Erythroblast (primary cell): Measurements from ENCODE around the gene PMM1.

Experiments
- DNase-seq, 2 experiments: peaks; one replicate each; lab custom pipeline; 2025; lab: John Stamatoyannopoulos, UW
- GATA1 ChIP-seq: IDR thresholded peaks from 2 replicates; pipeline ENCODE4 v1.6.1; 2011; ENCODE audit warnings: low read depth, mild to moderate bottlenecking, control low read depth, low read length, moderate library complexity
- POLR2A ChIP-seq: IDR thresholded peaks from 2 replicates; pipeline ENCODE4 v1.6.1; 2011; ENCODE audit warnings: mild to moderate bottlenecking, low read length

PMM1 gene

GRCh38 chr22:41543854-41544670 is 45.6 kb downstream of the PMM1 start, which contains the start of gene POLR3H:
Gene POLR3H (minus strand): TSS chr22:41544470. CDS start chr22:41544101, 369 bp downstream.
- TF ChIP-seq POLR2A: peak; percentile 64
- TF ChIP-seq GATA1: no peak

DNA sequence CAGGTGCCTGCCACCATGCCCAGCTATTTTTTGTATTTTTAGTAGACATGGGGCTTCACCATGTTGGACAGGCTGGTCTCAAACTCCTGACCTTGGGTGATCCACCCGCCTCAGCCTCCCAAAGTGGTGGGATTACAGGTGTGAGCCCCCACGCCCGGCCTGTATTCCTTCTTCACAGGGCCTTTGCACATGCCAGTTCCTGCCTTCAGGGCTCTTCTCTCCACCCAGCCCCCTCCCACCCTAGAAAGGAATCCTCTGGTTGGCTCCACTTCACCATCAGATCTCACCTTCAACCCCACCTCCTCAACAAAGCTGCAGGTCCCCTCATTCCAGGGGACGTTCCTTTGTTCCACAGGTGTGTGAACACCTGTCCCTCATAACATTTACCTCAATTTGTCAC is 47.4 kb downstream of the PMM1 start:
- DNase-seq: no peak
- TF ChIP-seq GATA1: no peak
- no peak for TF ChIP-seq POLR2A

More at GRCh38 chr22:41543854-41544670, 45.6 kb downstream of the PMM1 start, which contains the start of gene POLR3H:
- peak; percentile 98 to 99 for DNase-seq

DNA sequence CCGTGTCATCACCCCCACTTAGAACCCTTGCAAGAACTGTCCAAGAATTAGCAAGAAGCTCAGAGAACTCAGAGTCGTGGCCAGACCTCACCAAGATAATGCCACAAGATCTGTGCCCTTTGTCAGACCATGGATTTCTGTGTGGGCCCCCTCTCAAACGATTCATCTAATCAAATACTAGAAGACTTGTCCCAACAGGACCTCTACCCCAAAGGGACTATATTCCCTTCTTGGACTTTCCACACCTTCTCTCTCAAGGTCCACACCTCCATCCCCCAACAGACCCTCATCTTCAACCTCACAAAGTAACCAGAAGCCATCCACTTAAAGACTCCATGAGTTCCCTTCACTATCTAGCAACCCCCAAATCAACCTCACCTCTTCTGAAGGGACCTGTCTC is 48.2 kb downstream of the PMM1 start:
- TF ChIP-seq GATA1: no peak
- no peak for TF ChIP-seq POLR2A
- DNase-seq: peak; percentile 37 to 47

- no peak for TF ChIP-seq GATA1
- no peak for TF ChIP-seq POLR2A
- no peak for DNase-seq
These were observed 49.3 kb downstream of the PMM1 start for GRCh38 chr22:41540365-41540764.

GRCh38 chr22:41540006-41540315 is 49.7 kb downstream of the PMM1 start:
- peak; percentile 85 to 93 for DNase-seq
- no peak for TF ChIP-seq GATA1
- TF ChIP-seq POLR2A: no peak

DNA sequence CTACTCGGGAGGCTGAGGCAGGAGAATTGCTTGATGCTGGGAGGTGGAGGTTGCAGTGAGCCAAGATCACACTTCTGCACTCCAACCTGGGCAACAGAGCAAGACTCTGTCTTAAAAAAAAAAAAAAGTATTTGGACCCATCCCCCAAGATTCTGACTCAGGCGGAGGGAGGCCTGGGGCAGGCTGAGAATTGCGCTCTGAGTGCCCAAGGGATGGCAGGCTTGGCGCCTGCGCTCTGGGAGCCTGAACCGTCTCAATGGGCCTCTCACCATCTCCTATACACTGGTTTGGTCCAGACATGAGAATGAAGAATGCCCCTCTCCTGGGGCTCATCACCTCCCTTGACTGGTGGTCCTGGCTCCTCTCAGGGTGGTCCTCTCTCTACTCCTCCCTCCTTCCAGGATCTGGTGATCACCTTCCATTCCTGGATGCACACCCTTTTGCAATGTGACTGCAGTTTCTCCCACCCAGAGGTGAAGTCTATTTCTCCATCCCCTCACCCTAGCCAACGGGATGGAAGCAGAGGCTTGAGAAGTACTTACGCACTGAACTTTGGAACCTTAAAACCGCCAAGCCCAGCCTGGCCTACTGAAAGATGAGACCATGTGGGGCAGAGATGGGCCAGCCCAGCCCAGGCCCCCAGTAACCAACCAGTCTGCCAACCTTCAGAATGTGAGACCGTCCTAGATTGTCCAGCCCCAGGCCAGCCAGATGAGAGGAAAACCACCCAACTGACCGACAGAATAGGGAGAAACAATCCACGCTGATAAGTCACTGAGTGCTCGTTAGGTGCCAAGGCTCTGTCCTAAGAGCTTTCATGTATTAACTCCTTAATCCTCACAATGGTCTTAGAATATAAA is 50.3 kb downstream of the PMM1 start:
- DNase-seq: no peak
- TF ChIP-seq GATA1 (no peak), POLR2A (no peak)

DNA sequence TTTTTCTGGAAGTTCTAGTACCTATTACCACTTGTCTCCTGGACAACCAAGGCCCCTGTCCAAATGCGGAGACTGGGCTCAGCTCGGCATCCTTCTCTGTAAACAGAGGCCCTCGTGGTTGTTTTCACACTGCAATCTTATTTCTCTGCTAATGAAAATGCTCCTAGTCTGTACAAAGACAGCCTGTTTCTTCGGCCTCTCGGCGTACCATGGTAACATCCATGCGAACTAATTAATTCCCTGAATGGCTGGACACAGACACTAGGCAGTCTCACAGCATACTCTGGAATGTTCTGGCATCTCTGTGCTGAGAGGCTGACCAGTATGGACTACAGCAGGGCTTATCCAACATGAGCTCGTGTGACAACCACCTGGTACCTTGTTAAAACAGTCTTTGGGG is 51.1 kb downstream of the PMM1 start:
- TF ChIP-seq GATA1: no peak
- TF ChIP-seq POLR2A: no peak
- DNase-seq: no peak

- TF ChIP-seq GATA1: no peak
- no peak for TF ChIP-seq POLR2A
These were observed 52.4 kb downstream of the PMM1 start for GRCh38 chr22:41537203-41537602.

GRCh38 chr22:41535244-41535643 is 54.4 kb downstream of the PMM1 start:
- DNase-seq: peak; percentile 27 to 31
- TF ChIP-seq GATA1 (no peak), POLR2A (no peak)

More at GRCh38 chr22:41537203-41537602, 52.4 kb downstream of the PMM1 start:
- DNase-seq: no peak

DNA sequence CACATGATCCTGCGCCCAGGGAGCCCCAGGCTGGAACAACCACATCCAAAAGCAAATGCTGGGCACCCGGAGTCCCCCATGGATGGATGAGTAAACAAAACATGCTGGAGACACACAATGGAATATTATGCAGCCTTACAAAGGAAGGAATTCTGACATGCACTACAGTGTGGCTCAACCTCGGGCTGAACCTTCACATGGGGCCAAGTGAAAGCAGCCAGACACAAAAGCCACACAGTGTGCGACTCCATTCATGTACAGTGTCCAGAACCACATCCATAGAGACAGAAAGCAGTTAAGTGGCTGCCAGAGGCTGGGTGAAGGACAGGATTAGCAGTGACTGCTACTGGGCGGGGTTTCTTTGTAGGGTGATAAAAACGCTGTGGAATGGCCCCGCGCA is 55.4 kb downstream of the PMM1 start:
- no peak for TF ChIP-seq GATA1
- no peak for TF ChIP-seq POLR2A
- peak in 1 of 2 experiments; percentile 14 for DNase-seq

GRCh38 chr22:41532908-41533825 is 56.5 kb downstream of the PMM1 start:
- peak; percentile 83 to 90 for DNase-seq
- no peak for TF ChIP-seq POLR2A
- no peak for TF ChIP-seq GATA1

DNA sequence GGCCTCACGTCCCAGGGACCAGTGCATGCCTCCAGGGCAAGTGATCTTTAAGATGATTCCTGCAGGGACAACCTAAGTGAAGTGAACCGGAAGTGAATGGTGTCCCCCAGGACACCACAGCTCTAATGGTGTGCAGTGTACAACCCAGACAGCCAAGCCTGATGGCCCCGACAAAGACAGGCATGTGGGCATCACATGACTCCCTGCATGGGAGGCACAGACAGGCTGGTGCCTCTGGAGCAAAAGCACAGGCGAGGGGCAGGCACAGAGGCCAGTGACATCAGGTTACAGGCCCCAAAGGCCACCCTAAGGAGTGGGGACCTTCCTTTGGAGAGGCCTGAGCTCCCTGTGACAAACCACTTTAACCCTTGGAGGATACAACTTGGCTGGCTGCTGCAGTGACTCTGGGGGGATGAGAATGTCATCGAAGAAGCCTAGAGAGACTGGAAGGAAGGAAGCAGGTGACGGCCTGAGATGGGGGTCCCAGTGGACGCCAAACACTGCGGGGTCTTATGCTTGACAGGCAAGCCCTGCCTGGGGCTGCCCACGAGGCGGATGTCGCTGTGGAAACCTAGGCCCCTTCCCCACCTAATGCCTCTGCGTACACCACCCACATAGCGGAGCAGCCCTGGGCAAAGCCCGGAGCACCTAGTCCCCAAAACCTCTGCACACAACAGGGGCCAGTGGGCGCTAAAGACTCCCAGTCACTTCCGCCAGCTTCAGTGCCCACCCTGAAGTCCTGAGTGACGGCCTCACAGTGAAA is 57.7 kb downstream of the PMM1 start:
- DNase-seq: no peak
- TF ChIP-seq GATA1 (no peak), POLR2A (no peak)
